ENCODE measurements around the gene OR51D1.

Gene OR51D1

GRCh38 chr11:4644233-4644632, 7.0 kb downstream of the OR51D1 start:
- Histone ChIP-seq H3K79me1 (ENCODE audit: low read depth, low read length) (no peaks in the 10 kb centered on the region), H2BK5ac (ENCODE audit: low read length) (no peak overlapping the region), H2BK120ac (ENCODE audit: low read depth, low read length) (no peak overlapping the region), H3K27ac (replicated peaks; ENCODE audit: low read length) (no peak overlapping the region), H2AK5ac (ENCODE audit: low read depth, low read length) (no peak overlapping the region), H2BK15ac (ENCODE audit: low read length) (no peak overlapping the region), H3K9ac (ENCODE audit: low read depth, low read length, poor library complexity) (no peak overlapping the region), H3K9me3 (replicated peaks in 1 of 2; ENCODE audit: control insufficient read depth in 2 of 2, insufficient read depth in 1 of 2, low read depth in 1 of 2, low read length in 2 of 2) (no peaks in the 10 kb centered on the region), H3K4me1 (ENCODE audit: control insufficient read depth in 2 of 2, insufficient read depth in 1 of 2, low read depth in 1 of 2, low read length in 2 of 2) (peaks cover 0 to 15% of the 10 kb centered on the region in 2 donors), H2BK12ac (ENCODE audit: low read length) (no peak overlapping the region), H3K27me3 (ENCODE audit: control insufficient read depth in 3 of 3, insufficient read depth in 3 of 3, low read depth in 1 of 3, low read length in 3 of 3) (no peaks in the 10 kb centered on the region), H4K91ac (ENCODE audit: low read depth, low read length, poor library complexity) (no peak overlapping the region), H2AFZ (ENCODE audit: low read length) (no peak overlapping the region), H4K8ac (ENCODE audit: low read depth, low read length) (no peak overlapping the region), H3K4me3 (ENCODE audit: low read length in 2 of 2) (no peak overlapping the region), H3K23ac (ENCODE audit: low read depth, low read length, poor library complexity) (no peak overlapping the region), H3K4me2 (ENCODE audit: insufficient read depth, low read length, poor library complexity, severe bottlenecking) (no peak overlapping the region), H3K18ac (ENCODE audit: low read length) (no peak overlapping the region), H3K14ac (ENCODE audit: low read length) (no peak overlapping the region), H3K4ac (ENCODE audit: low read length) (no peak overlapping the region), H3K36me3 (replicated peaks in 1 of 2; ENCODE audit: control insufficient read depth in 2 of 2, insufficient read depth in 2 of 2, low read length in 2 of 2) (no peaks in the 10 kb centered on the region)
- DNase-seq (ENCODE audit: low spot score), result no peak
- WGBS, 2 donors (ENCODE audit: extremely low coverage in 2 of 2, insufficient read length in 2 of 2, insufficient replicate concordance in 1 of 2), result no CpG with 5 or more reads among the region's 4 CpGs

- Histone ChIP-seq H2BK12ac (ENCODE audit: low read length) (no peak overlapping the region), H4K8ac (ENCODE audit: low read depth, low read length) (no peak overlapping the region), H4K91ac (ENCODE audit: low read depth, low read length, poor library complexity) (no peak overlapping the region), H3K9ac (ENCODE audit: low read depth, low read length, poor library complexity) (no peak overlapping the region), H3K79me1 (ENCODE audit: low read depth, low read length) (no peaks in the 10 kb centered on the region), H2BK5ac (ENCODE audit: low read length) (no peak overlapping the region), H3K4me1 (ENCODE audit: control insufficient read depth in 2 of 2, insufficient read depth in 1 of 2, low read depth in 1 of 2, low read length in 2 of 2) (peaks cover 0 to 15% of the 10 kb centered on the region in 2 donors), H3K18ac (ENCODE audit: low read length) (no peak overlapping the region), H3K4me2 (ENCODE audit: insufficient read depth, low read length, poor library complexity, severe bottlenecking) (no peak overlapping the region), H3K27me3 (ENCODE audit: control insufficient read depth in 3 of 3, insufficient read depth in 3 of 3, low read depth in 1 of 3, low read length in 3 of 3) (no peaks in the 10 kb centered on the region), H3K4ac (ENCODE audit: low read length) (no peak overlapping the region), H3K27ac (replicated peaks; ENCODE audit: low read length) (no peak overlapping the region), H3K23ac (ENCODE audit: low read depth, low read length, poor library complexity) (no peak overlapping the region), H2BK120ac (ENCODE audit: low read depth, low read length) (no peak overlapping the region), H2BK15ac (ENCODE audit: low read length) (no peak overlapping the region), H3K9me3 (replicated peaks in 1 of 2; ENCODE audit: control insufficient read depth in 2 of 2, insufficient read depth in 1 of 2, low read depth in 1 of 2, low read length in 2 of 2) (no peaks in the 10 kb centered on the region), H3K4me3 (ENCODE audit: low read length in 2 of 2) (no peak overlapping the region), H2AK5ac (ENCODE audit: low read depth, low read length) (no peak overlapping the region), H2AFZ (ENCODE audit: low read length) (no peak overlapping the region), H3K14ac (ENCODE audit: low read length) (no peak overlapping the region), H3K36me3 (replicated peaks in 1 of 2; ENCODE audit: control insufficient read depth in 2 of 2, insufficient read depth in 2 of 2, low read length in 2 of 2) (no peaks in the 10 kb centered on the region)
- DNase-seq (ENCODE audit: low spot score), result no peak
- WGBS, 2 donors (ENCODE audit: extremely low coverage in 2 of 2, insufficient read length in 2 of 2, insufficient replicate concordance in 1 of 2), result no CpG with 5 or more reads among the region's 2 CpGs
Measured at GRCh38 chr11:4645974-4646373, 8.7 kb downstream of the OR51D1 start.

DNA sequence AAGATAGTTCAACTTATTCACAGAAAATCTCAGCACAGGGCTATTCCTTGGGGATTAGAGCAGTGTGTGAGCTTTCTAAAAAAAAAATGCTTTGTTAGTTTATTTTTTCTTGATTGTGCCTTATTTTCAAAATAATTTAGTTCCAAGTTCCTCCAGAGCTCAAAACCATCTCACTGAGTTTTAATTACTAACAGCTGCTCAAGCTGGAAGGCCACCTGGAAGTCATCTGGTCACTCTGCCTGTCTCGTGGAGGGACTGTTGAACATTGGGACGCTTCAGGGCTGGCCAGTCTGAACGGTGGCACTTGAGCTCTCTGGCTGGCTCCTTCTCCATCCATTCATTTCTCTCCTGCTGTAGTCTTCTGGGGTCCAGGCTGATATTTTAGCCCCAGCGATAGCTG, 10.5 kb downstream of the OR51D1 start:
- Histone ChIP-seq H3K27ac (replicated peaks; ENCODE audit: low read length) (no peak overlapping the region), H3K4me1 (ENCODE audit: control insufficient read depth in 2 of 2, insufficient read depth in 1 of 2, low read depth in 1 of 2, low read length in 2 of 2) (peaks cover 0 to 3% of the 10 kb centered on the region in 2 donors), H3K27me3 (ENCODE audit: control insufficient read depth in 3 of 3, insufficient read depth in 3 of 3, low read depth in 1 of 3, low read length in 3 of 3) (no peaks in the 10 kb centered on the region), H2AFZ (ENCODE audit: low read length) (no peak overlapping the region), H3K4me3 (ENCODE audit: low read length in 2 of 2) (no peak overlapping the region), H3K4ac (ENCODE audit: low read length) (no peak overlapping the region), H3K79me1 (ENCODE audit: low read depth, low read length) (no peaks in the 10 kb centered on the region), H3K4me2 (ENCODE audit: insufficient read depth, low read length, poor library complexity, severe bottlenecking) (no peak overlapping the region), H3K36me3 (replicated peaks in 1 of 2; ENCODE audit: control insufficient read depth in 2 of 2, insufficient read depth in 2 of 2, low read length in 2 of 2) (no peaks in the 10 kb centered on the region), H4K91ac (ENCODE audit: low read depth, low read length, poor library complexity) (no peak overlapping the region), H3K14ac (ENCODE audit: low read length) (no peak overlapping the region), H2BK120ac (ENCODE audit: low read depth, low read length) (no peak overlapping the region), H2BK5ac (ENCODE audit: low read length) (no peak overlapping the region), H3K23ac (ENCODE audit: low read depth, low read length, poor library complexity) (no peak overlapping the region), H3K18ac (ENCODE audit: low read length) (peak overlapping the region; percentile 16), H3K9ac (ENCODE audit: low read depth, low read length, poor library complexity) (no peak overlapping the region), H2BK15ac (ENCODE audit: low read length) (no peak overlapping the region), H2BK12ac (ENCODE audit: low read length) (no peak overlapping the region), H2AK5ac (ENCODE audit: low read depth, low read length) (no peak overlapping the region), H4K8ac (ENCODE audit: low read depth, low read length) (no peak overlapping the region), H3K9me3 (replicated peaks in 1 of 2; ENCODE audit: control insufficient read depth in 2 of 2, insufficient read depth in 1 of 2, low read depth in 1 of 2, low read length in 2 of 2) (no peaks in the 10 kb centered on the region)
- no peak for DNase-seq (ENCODE audit: low spot score)
- no CpG with 5 or more reads among the region's 4 CpGs for WGBS, 2 donors (ENCODE audit: extremely low coverage in 2 of 2, insufficient read length in 2 of 2, insufficient replicate concordance in 1 of 2)

- no peaks in the 10 kb centered on the region for H3K9me3 ChIP-seq (replicated peaks in 1 of 2; ENCODE audit: control insufficient read depth in 2 of 2, insufficient read depth in 1 of 2, low read depth in 1 of 2, low read length in 2 of 2)
- H3K4me3 ChIP-seq (ENCODE audit: low read length in 2 of 2), result no peak overlapping the region
- no peak overlapping the region for H3K27ac ChIP-seq (replicated peaks; ENCODE audit: low read length)
- no peak overlapping the region for H4K8ac ChIP-seq (ENCODE audit: low read depth, low read length)
- H3K4ac ChIP-seq (ENCODE audit: low read length), result no peak overlapping the region
- no peaks in the 10 kb centered on the region for H3K4me1 ChIP-seq (ENCODE audit: control insufficient read depth in 2 of 2, insufficient read depth in 1 of 2, low read depth in 1 of 2, low read length in 2 of 2)
- H3K79me1 ChIP-seq (ENCODE audit: low read depth, low read length), result no peaks in the 10 kb centered on the region
- no peak overlapping the region for H3K23ac ChIP-seq (ENCODE audit: low read depth, low read length, poor library complexity)
- no peak overlapping the region for H3K9ac ChIP-seq (ENCODE audit: low read depth, low read length, poor library complexity)
- no peak overlapping the region for H2BK12ac ChIP-seq (ENCODE audit: low read length)
- no peak overlapping the region for H2AK5ac ChIP-seq (ENCODE audit: low read depth, low read length)
- H3K27me3 ChIP-seq (ENCODE audit: control insufficient read depth in 3 of 3, insufficient read depth in 3 of 3, low read depth in 1 of 3, low read length in 3 of 3), result no peaks in the 10 kb centered on the region
- no CpG with 5 or more reads among the region's 2 CpGs for WGBS, 2 donors (ENCODE audit: extremely low coverage in 2 of 2, insufficient read length in 2 of 2, insufficient replicate concordance in 1 of 2)
- H2BK15ac ChIP-seq (ENCODE audit: low read length), result no peak overlapping the region
- H2AFZ ChIP-seq (ENCODE audit: low read length), result no peak overlapping the region
- H3K36me3 ChIP-seq (replicated peaks in 1 of 2; ENCODE audit: control insufficient read depth in 2 of 2, insufficient read depth in 2 of 2, low read length in 2 of 2), result no peaks in the 10 kb centered on the region
- H3K14ac ChIP-seq (ENCODE audit: low read length), result no peak overlapping the region
- no peak overlapping the region for H2BK120ac ChIP-seq (ENCODE audit: low read depth, low read length)
- no peak for DNase-seq (ENCODE audit: low spot score)
- H3K4me2 ChIP-seq (ENCODE audit: insufficient read depth, low read length, poor library complexity, severe bottlenecking), result no peak overlapping the region
- no peak overlapping the region for H4K91ac ChIP-seq (ENCODE audit: low read depth, low read length, poor library complexity)
- no peak overlapping the region for H2BK5ac ChIP-seq (ENCODE audit: low read length)
- no peak overlapping the region for H3K18ac ChIP-seq (ENCODE audit: low read length)
Measured at GRCh38 chr11:4654635-4655369, 17.5 kb downstream of the OR51D1 start.

Measured in neuronal stem cell (in vitro differentiated cells).